Nephron (organoid): ENCODE data around the gene C1QTNF1.

Source experiments
- H3K27ac Mint-ChIP-seq, 3 experiments: 2 replicates each; pipeline ENCODE4 v1.8.0; 2020; ENCODE audit warnings: mixed read lengths in 3 of 3, mild to moderate bottlenecking in 2 of 3, moderate library complexity in 1 of 3
- H3K27me3 Mint-ChIP-seq: 2 replicates; pipeline ENCODE4 v1.8.0; 2021; ENCODE audit warnings: low read depth, mild to moderate bottlenecking, moderate library complexity, mixed read lengths
- H3K36me3 Mint-ChIP-seq: 2 replicates; pipeline ENCODE4 v1.8.0; 2020; ENCODE audit warnings: low read depth, mixed read lengths
- H3K4me1 Mint-ChIP-seq: 2 replicates; pipeline ENCODE4 v1.8.0; 2020; ENCODE audit warnings: mixed read lengths
- H3K4me3 Mint-ChIP-seq, 3 experiments: 2 replicates each; pipeline ENCODE4 v1.8.0; 2020; ENCODE audit warnings: mild to moderate bottlenecking in 3 of 3, mixed read lengths in 3 of 3, moderate library complexity in 2 of 3
- H3K9me3 Mint-ChIP-seq: 2 replicates; pipeline ENCODE4 v1.8.0; 2020; ENCODE audit warnings: mixed read lengths
- CTCF ChIP-seq, 3 experiments: fragments of 200-600 bp; sonication (generic); IDR thresholded peaks; one replicate each; pipeline ENCODE4 v1.5.0; 2021; ENCODE audit warnings: antibody characterized with exemption in 3 of 3; ENCODE audit not compliant: unreplicated experiment in 3 of 3

Gene C1QTNF1

GRCh38 chr17:79087428-79088143 lies 63.6 kb downstream of the C1QTNF1 start:
- H3K27me3 Mint-ChIP-seq: peaks cover 14% of the 10 kb centered on the region
- H3K9me3 Mint-ChIP-seq: no peaks in the 10 kb centered on the region
- H3K36me3 Mint-ChIP-seq: no peaks in the 10 kb centered on the region
- peak; percentile 84 to 90 (median 89) for TF ChIP-seq CTCF (IDR thresholded peaks at IDR 0.05; ENCODE audit: unreplicated experiment in 3 of 3)
- H3K27ac Mint-ChIP-seq: no peak overlapping the region
- no peak overlapping the region for H3K4me3 Mint-ChIP-seq
- peaks cover 5% of the 10 kb centered on the region for H3K4me1 Mint-ChIP-seq

DNA sequence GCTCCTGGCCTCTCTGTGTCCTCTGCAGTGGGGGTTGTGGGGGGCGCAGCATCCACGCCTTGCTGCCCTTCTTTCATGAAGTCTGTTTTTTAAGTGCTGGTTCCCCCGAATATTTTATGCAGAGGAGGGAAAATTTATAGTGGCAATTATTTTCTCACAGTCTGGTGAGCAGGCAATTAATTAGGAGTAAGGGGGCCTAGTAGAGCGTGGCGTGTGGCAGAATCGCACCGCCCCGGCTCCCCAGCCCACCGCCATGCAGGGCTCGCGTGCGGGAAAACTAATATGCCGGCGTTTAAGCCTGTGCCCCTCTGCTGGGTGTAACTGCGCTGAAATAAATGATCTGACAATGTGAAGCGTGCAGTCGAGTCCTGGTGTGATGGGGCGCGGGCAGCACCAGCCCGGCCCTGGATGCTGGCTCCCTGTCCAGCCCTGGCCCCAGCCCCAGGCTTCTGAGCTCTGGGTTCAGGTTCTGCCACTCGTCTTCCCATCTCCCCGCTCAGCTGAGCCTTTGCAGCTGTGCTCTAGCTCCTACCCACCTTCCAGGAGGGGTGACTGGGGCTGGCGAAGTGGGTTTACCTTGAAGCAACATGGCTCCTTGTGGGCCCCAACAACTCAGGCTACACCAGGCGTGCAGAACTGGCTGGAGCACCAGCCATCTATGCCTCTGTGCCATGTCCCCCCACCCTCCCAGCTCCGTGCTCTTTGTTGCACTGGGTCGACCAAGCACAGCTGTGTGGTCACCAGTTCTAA lies 64.5 kb downstream of the C1QTNF1 start:
- no peak overlapping the region for H3K4me3 Mint-ChIP-seq
- H3K27me3 Mint-ChIP-seq: peaks cover 18% of the 10 kb centered on the region
- H3K4me1 Mint-ChIP-seq: peaks cover 5% of the 10 kb centered on the region
- TF ChIP-seq CTCF (IDR thresholded peaks at IDR 0.05; ENCODE audit: unreplicated experiment in 3 of 3): no peak
- H3K36me3 Mint-ChIP-seq: no peaks in the 10 kb centered on the region
- no peak overlapping the region for H3K27ac Mint-ChIP-seq
- no peaks in the 10 kb centered on the region for H3K9me3 Mint-ChIP-seq

- Mint-ChIP-seq H3K36me3 (no peaks in the 10 kb centered on the region), H3K4me3 (no peak overlapping the region), H3K27me3 (peaks cover 21% of the 10 kb centered on the region), H3K27ac (no peak overlapping the region), H3K4me1 (peaks cover 5% of the 10 kb centered on the region), H3K9me3 (no peaks in the 10 kb centered on the region)
- no peak for TF ChIP-seq CTCF (IDR thresholded peaks at IDR 0.05; ENCODE audit: unreplicated experiment in 3 of 3)
Observed at GRCh38 chr17:79088997-79089328, 65.0 kb downstream of the C1QTNF1 start.

DNA sequence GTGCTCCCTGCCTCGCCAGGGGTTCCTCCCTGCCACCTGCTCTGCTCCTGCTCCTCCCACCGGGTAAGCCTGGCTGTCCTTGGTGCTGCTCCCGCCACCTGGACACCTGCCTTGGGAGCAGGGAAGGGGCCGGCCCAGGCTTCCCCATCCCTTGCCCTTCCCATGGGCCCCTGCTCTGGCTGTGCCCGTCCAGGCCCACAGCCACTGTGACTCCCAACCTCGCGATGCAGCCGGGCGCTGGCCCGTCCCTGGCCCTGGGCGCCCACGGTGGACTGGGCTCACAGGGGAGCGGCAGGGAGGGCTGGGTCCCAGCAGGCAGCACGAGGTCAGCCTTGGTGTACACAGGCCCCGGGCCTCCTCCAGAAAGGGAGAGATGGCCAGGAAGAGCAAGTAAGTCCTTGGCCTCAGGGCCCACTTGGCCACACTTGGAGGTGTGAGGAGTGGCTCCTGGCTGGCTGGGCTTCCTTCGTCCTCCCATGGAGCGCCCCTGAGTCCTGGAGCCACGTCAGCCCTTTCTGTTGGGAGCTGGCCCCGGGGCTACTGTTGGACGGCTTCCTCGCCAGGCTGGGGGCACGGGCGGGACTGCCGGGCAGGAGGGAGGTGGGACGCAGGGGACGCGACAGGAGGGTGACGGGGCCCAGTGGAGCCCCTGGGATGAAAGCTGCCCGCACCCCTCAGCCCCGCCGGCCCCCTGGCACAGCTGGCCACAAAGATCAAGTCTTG lies 65.9 kb downstream of the C1QTNF1 start:
- TF ChIP-seq CTCF (IDR thresholded peaks at IDR 0.05; ENCODE audit: unreplicated experiment in 3 of 3): no peak
- Mint-ChIP-seq H3K36me3 (no peaks in the 10 kb centered on the region), H3K4me1 (peaks cover 5% of the 10 kb centered on the region), H3K27ac (no peak overlapping the region), H3K27me3 (peaks cover 22% of the 10 kb centered on the region), H3K4me3 (no peak overlapping the region), H3K9me3 (no peaks in the 10 kb centered on the region)

DNA sequence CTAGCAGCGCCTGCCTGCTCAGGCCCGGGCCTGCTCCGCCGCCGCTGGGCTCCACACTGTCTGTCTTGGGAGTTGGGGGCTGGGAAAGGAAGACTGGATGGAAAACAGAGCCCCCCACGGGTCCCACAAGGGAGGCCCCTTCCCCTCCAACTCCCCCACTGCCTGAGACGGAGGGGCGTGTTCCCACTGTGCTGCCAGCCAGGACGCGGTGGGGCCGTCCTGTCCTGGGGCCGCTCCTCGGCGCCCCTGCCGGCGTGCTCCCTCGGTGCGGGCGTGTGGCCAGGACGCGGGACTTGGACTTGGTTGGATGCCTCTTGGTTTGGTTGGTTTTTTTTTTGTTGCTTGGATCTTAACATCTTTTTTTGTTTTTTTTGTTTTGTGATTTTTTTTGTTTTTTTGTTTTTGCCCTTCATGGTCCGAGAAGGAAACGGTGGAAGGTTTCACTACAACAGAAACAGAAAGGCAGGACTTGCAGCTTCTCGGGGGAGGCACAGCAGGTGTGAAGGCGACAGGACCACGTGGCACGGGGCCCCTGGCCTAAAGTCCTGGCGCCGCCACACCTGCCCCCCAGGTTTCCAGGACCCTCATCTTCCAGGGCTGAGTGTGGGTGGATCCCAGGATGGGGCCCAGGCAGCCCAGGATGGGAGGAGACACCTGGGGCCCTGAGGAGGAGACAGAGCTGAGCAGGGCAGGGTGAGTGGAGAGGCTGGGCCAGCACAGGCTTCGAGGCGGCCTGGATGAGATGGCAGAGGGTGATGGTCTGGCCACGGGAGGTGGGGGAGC lies 66.7 kb downstream of the C1QTNF1 start:
- no peak overlapping the region for H3K4me3 Mint-ChIP-seq
- H3K27ac Mint-ChIP-seq: peak overlapping the region in 1 of 3 experiments; percentile 19
- TF ChIP-seq CTCF (IDR thresholded peaks at IDR 0.05; ENCODE audit: unreplicated experiment in 3 of 3): peak; percentile 34 to 38 (median 37)
- H3K36me3 Mint-ChIP-seq: no peaks in the 10 kb centered on the region
- no peaks in the 10 kb centered on the region for H3K9me3 Mint-ChIP-seq
- H3K4me1 Mint-ChIP-seq: peaks cover 5% of the 10 kb centered on the region
- peaks cover 26% of the 10 kb centered on the region for H3K27me3 Mint-ChIP-seq
